BE2C (cell line): Measurements from ENCODE around the gene BCL2L14. TPM values are rescaled to one million over a fixed set of nuclear protein-coding genes. Genes with fewer than 3 reads are reported as not detected.

ENCODE experiments used
- DNase-seq: peaks from one replicate; pipeline ENCODE4 v3.0.0-alpha.2; 2020
- H3K27me3 ChIP-seq: fragments of 250-450 bp; sonication (Bioruptor Pico); 2 replicates; pipeline ENCODE4 v1.5.1; 2020; ENCODE audit warnings: mild to moderate bottlenecking
- H3K36me3 ChIP-seq: fragments of 250-450 bp; sonication (Bioruptor Pico); 2 replicates; pipeline ENCODE4 v1.5.1; 2020; ENCODE audit warnings: mild to moderate bottlenecking
- H3K4me1 ChIP-seq: fragments of 250-450 bp; sonication (Bioruptor Pico); 2 replicates; pipeline ENCODE4 v1.5.1; 2020
- H3K4me3 ChIP-seq: 2 replicates; pipeline ENCODE4 v1.5.1; 2011; ENCODE audit warnings: low read depth, low read length
- H3K9me3 ChIP-seq: fragments of 250-450 bp; sonication (Bioruptor Pico); 2 replicates; pipeline ENCODE4 v1.5.1; 2020
- polyA plus RNA-seq: library from polyadenylated mRNA; unstranded; fragments of >200 nt; gene quantifications from one replicate; pipeline ENCODE4 v1.2.1, GENCODE V29; 2012; ENCODE audit warnings: low read depth, missing spikeins; ENCODE audit not compliant: insufficient read length, insufficient read depth
- TF ChIP-seq, protein P1 (sequence below): IDR thresholded peaks from 2 replicates; pipeline ENCODE4 v1.5.1; 2012; ENCODE audit warnings: mild to moderate bottlenecking, low read depth, low read length

BCL2L14 gene
- polyA plus RNA-seq: not detected

- DNase-seq: no peak
- TF ChIP-seq, protein P1, sequence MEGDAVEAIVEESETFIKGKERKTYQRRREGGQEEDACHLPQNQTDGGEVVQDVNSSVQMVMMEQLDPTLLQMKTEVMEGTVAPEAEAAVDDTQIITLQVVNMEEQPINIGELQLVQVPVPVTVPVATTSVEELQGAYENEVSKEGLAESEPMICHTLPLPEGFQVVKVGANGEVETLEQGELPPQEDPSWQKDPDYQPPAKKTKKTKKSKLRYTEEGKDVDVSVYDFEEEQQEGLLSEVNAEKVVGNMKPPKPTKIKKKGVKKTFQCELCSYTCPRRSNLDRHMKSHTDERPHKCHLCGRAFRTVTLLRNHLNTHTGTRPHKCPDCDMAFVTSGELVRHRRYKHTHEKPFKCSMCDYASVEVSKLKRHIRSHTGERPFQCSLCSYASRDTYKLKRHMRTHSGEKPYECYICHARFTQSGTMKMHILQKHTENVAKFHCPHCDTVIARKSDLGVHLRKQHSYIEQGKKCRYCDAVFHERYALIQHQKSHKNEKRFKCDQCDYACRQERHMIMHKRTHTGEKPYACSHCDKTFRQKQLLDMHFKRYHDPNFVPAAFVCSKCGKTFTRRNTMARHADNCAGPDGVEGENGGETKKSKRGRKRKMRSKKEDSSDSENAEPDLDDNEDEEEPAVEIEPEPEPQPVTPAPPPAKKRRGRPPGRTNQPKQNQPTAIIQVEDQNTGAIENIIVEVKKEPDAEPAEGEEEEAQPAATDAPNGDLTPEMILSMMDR: no peak
- Histone ChIP-seq H3K27me3 (no peaks in the 10 kb centered on the region), H3K9me3 (no peaks in the 10 kb centered on the region), H3K36me3 (no peaks in the 10 kb centered on the region), H3K4me3 (no peak within 1 kb of the TSS), H3K4me1 (no peaks in the 10 kb centered on the region)
Observed at GRCh38 chr12:12070674-12071656, at the start of gene BCL2L14. BCL2L14 (plus strand) TSS chr12:12070939; CDS start chr12:12079306, 8,367 bp downstream.

DNA sequence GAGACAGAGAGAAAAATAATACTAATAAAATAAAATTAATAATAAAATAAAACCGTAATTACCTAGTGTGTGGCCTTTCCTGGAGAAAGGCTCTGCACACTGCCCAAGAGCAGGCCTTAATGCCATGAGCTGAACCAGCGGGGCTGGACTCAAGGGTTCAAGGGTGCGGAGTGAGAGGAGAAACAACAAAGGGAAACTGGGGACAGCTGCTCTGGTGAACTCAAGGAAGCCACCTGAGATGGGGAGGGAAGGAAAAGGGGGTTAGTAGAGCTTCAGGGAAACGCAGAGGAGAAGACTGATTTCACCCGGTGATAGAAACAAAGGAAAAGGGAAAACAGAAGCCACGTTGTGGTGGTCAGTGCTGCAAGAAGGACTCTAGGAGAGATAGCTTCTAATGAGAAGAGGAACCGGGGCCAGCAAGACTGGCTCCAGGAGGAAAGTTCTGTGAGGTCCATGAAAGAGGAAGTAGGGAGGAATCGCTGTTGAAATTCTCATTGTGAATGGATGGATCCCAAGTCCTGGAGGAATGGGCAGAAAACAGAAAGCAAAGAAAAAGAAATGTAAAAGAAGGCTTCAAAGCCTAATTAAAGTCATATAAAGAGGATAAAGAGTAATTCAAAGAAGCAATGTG is 48.3 kb upstream of the BCL2L14 start:
- DNase-seq: no peak
- no peaks in the 10 kb centered on the region for H3K27me3 ChIP-seq
- TF ChIP-seq, protein P1: no peak
- no peaks in the 10 kb centered on the region for H3K9me3 ChIP-seq
- H3K4me3 ChIP-seq: no peak overlapping the region
- H3K36me3 ChIP-seq: no peaks in the 10 kb centered on the region
- peaks cover 11% of the 10 kb centered on the region for H3K4me1 ChIP-seq

DNA sequence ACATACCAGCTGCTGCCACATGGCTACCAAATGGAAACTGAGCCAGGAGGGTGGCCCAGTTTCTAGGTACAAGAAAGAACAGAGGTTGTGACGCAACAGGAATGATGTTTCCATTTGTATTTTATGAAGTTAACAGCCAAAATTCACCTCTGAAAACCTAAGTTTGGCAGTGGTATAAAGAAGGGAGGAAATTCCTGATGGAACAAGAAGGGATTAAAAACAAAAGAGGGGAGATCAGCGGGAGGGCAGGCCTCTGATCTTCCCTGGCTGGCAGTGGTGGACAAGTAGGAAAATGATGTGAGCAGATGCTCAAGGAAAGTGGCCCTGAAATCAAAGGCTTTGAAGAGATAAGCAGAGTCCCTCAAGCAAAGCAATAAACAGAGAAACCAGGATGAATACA is 47.3 kb upstream of the BCL2L14 start:
- TF ChIP-seq, protein P1: no peak
- H3K4me3 ChIP-seq: no peak overlapping the region
- H3K27me3 ChIP-seq: no peaks in the 10 kb centered on the region
- no peak for DNase-seq
- peaks cover 2% of the 10 kb centered on the region for H3K4me1 ChIP-seq
- H3K9me3 ChIP-seq: no peaks in the 10 kb centered on the region
- no peaks in the 10 kb centered on the region for H3K36me3 ChIP-seq

DNA sequence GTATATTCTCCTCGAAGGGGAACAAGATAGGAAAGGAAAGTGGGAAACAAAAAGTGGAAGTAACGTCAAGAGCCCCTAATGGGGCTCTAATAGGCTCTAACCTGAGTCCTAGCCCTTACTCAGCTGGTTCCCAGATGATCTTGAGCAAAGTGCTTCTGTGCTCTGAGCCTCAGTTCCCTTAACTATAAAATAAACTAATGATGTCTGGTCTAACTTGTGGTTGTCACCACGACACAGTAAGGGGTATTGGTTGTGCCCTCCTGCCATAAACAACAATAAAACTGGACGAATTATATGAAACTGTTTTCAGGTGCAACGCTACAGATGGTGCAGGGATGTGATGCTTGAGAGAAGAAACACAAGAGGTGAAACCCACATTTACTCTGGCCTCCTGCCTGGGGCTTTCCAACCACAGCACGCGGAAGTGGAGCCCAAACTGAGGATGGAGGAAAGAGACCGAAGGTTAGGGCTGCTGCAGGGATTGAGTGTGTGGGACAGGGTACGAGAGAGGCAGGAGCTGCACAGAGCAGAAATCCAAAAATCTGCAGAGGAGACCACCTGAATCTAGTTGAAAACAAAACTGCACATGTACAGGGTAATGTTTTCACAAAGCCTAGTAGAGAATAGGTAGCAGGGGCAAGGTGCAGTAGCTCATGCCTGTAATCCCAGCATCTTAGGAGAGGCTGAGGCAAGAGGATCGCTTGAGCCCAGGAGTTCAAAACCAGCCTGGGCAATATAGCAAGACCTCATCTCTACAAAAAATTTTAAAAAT is 45.6 kb upstream of the BCL2L14 start:
- Histone ChIP-seq H3K36me3 (no peaks in the 10 kb centered on the region), H3K4me3 (no peak overlapping the region), H3K27me3 (no peaks in the 10 kb centered on the region), H3K9me3 (no peaks in the 10 kb centered on the region), H3K4me1 (no peaks in the 10 kb centered on the region)
- no peak for DNase-seq
- TF ChIP-seq, protein P1: no peak

DNA sequence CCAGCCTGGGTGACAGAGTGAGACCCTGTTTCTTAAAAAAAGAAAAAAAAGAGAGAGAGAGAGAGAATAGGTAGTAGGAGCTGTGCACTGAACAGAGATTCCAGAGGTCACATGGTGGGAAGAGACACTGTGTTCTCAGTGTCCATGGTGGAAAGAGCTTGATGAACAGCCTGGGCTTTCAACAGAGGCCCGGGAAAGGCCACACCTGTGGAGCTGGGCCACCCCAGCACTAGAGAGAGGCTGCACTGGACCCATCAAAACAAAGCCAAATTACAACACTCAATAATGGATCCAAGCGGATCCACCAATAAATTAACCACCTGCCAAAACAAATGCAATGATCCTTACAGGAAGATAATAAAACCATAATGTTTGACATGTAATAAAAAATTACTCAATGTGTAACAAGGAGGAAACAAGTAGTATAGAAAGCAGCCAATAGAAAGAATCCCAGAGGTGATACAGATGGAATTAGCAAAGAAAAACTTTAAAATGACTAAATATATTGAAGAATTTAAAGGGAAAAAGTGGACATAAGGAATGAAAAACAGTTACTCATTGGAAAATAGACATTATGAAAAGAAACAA is 44.8 kb upstream of the BCL2L14 start:
- Histone ChIP-seq H3K36me3 (no peaks in the 10 kb centered on the region), H3K4me3 (no peak overlapping the region), H3K9me3 (no peaks in the 10 kb centered on the region), H3K27me3 (no peaks in the 10 kb centered on the region), H3K4me1 (no peaks in the 10 kb centered on the region)
- DNase-seq: no peak
- TF ChIP-seq, protein P1: no peak
